ENCODE measurements around the gene NAPG. TPM values are rescaled to one million over a fixed set of nuclear protein-coding genes. Genes with fewer than 3 reads are reported as not detected.
"Not testable (repeated sequence)": the region's sequence is repeated elsewhere in the genome, so short reads cannot be mapped to it uniquely, and the experiment has no call there.

Gene NAPG
- total and polyA plus RNA-seq, 12 donors, result 14.3 to 49.9 (median 36.1) TPM

DNA sequence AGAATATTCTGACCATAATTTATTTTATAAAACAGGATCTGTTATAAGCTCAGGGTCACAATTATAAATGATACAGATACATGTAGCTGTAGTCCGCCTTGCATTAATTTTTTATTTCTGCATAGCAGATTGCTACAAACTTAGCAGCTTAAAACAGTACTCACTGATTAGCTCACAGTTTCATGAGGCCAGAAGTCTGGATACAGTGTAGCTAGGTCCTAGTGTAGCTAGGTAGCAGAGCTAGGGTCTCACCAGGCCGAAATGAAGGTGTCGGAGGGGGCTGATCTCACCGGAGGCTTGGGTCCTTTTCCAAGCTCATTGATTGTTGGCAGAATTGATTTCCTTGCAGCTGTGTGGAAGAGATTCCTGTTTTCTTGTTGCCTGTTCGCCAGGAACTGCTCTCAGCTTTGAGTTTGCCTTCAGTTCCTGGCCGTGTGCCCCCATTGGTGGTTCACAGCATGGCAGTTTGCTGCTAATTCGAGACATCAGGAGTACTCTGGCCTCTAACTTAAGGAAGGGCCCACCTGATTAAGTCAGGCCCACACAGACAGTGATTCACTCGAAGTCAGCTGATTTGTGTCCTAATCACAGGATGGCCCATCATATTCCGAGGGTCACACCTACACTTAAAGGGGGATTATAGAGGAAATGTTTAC lies 18.4 kb downstream of the NAPG start:
- peak in 1 of 2 donors; percentile 36 for DNase-seq
- H3K27ac ChIP-seq, result peak overlapping the region in 9 of 10 donors; percentile 25 to 71 (median 52)
- peak; percentile 36 to 74 (median 70) for ATAC-seq
- 69 to 73% methylated on average over 9 of the region's 9 CpGs for WGBS, 2 donors
- H3K27me3 ChIP-seq, result no peaks in the 10 kb centered on the region
- no peak overlapping the region for H3K4me3 ChIP-seq
- intact Hi-C loops (cut with DNase I), result no loop called here
- H3K4me1 ChIP-seq, result peaks cover 0 to 50% (median 5%) of the 10 kb centered on the region in 9 donors
- H3K9me3 ChIP-seq, result no peaks in the 10 kb centered on the region
- TF ChIP-seq, protein P1, sequence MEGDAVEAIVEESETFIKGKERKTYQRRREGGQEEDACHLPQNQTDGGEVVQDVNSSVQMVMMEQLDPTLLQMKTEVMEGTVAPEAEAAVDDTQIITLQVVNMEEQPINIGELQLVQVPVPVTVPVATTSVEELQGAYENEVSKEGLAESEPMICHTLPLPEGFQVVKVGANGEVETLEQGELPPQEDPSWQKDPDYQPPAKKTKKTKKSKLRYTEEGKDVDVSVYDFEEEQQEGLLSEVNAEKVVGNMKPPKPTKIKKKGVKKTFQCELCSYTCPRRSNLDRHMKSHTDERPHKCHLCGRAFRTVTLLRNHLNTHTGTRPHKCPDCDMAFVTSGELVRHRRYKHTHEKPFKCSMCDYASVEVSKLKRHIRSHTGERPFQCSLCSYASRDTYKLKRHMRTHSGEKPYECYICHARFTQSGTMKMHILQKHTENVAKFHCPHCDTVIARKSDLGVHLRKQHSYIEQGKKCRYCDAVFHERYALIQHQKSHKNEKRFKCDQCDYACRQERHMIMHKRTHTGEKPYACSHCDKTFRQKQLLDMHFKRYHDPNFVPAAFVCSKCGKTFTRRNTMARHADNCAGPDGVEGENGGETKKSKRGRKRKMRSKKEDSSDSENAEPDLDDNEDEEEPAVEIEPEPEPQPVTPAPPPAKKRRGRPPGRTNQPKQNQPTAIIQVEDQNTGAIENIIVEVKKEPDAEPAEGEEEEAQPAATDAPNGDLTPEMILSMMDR (IDR thresholded peaks at IDR 0.05), result peak in 4 of 9 donors; percentile 18 to 28 (median 24)
- H3K36me3 ChIP-seq, result peaks cover 0 to 99% (median 26%) of the 10 kb centered on the region in 9 donors

DNA sequence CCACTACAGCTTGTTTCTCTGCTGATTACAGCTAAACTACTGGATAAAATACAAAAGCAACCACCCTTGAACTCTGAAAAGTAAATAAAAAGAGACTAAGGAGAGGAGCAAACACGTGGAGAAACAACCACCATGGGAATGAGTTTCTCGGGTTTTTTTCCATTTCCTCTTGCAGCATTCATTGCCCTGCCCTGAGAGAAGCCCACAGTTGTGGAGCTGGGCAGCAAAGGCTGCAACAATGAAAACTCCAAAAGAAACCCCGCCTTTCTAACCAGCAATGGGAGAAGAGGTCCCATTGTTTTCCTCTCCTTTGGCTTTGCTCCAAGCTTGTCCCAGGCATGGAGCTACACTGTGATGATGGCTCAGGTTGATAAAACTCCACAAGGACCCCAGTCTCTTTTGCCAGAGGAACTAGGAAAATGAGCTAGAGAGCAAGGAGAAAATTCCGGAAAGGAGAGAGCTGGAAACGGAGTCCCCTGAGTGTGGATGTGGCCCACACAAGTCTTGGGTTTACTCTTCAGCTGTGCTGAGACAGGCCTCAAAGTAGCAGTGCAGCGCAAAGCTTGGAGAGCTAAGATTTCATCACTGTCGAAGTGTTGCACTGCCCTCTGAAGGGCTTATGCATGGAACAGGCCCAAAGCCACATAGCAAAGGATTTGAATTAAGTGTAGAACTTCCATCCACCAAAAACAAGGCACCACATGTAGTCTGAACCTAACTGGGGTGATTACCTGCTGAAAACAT lies 20.9 kb downstream of the NAPG start:
- Histone ChIP-seq H3K36me3 (peaks cover 0 to 99% (median 39%) of the 10 kb centered on the region in 9 donors), H3K9me3 (no peaks in the 10 kb centered on the region), H3K27me3 (no peaks in the 10 kb centered on the region), H3K4me3 (no peak overlapping the region), H3K27ac (no peak overlapping the region), H3K4me1 (peaks cover 0 to 50% (median 5%) of the 10 kb centered on the region in 9 donors)
- 52 to 63% methylated on average over 7 of the region's 7 CpGs for WGBS, 2 donors
- intact Hi-C loops (cut with DNase I), result no loop called here
- TF ChIP-seq, protein P1 (IDR thresholded peaks at IDR 0.05), result peak in 2 of 9 donors; percentile 16 to 19
- DNase-seq (no peak), ATAC-seq (peak in 5 of 8 donors; percentile 27 to 51 (median 38))

DNA sequence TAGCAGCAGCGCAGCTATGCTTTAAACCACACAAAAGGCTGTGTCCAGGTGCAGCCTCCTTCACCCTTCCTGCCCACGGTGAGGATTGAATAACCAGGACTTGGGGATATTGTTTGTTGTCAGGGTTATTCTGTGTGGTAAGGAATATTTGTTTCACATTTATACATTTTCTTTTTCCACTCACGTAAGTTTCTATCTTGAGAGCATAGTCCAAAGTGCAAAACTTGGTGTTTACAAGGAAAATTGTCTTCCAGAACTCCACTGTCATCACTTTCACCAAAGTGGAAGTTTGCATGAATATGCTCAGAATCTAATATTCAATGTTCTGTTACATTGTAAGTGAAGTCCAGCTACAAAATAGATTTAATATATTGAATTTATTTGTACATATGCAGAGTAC lies 26.4 kb downstream of the NAPG start:
- Histone ChIP-seq H3K27ac (no peak overlapping the region), H3K36me3 (peaks cover 0 to 100% (median 66%) of the 10 kb centered on the region in 9 donors), H3K9me3 (no peaks in the 10 kb centered on the region), H3K4me3 (no peak overlapping the region), H3K27me3 (no peaks in the 10 kb centered on the region), H3K4me1 (peaks cover 0 to 3% (median 0%) of the 10 kb centered on the region in 9 donors)
- TF ChIP-seq, protein P1 (IDR thresholded peaks at IDR 0.05), result no peak
- ATAC-seq (no peak), DNase-seq (no peak)
- intact Hi-C loops (cut with DNase I), result loop anchor here in 1 of 10 donors (10.0 kb wide), 1 partner anchor 163 kb away; no protein-coding TSS in a partner anchor
- 91 to 95% methylated on average over 3 of the region's 3 CpGs for whole genome bisulfite sequencing, 2 donors

GRCh38 chr18:10556251-10556650 lies 30.4 kb downstream of the NAPG start:
- Histone ChIP-seq H3K36me3 (peaks cover 0 to 78% (median 36%) of the 10 kb centered on the region in 9 donors), H3K4me1 (peaks cover 0 to 13% (median 7%) of the 10 kb centered on the region in 9 donors)
- H3K27me3 ChIP-seq, H3K27ac ChIP-seq, ATAC-seq, H3K4me3 ChIP-seq, DNase-seq, H3K9me3 ChIP-seq: not testable (repeated sequence)
- 92 to 97% methylated on average over 10 of the region's 10 CpGs for WGBS, 2 donors
- intact Hi-C loops (cut with DNase I), result loop anchor here in 1 of 10 donors (10.0 kb wide), 1 partner anchor 159 kb away; no protein-coding TSS in a partner anchor

Measured in heart right ventricle (tissue), 16 donors.